ENCODE data around the gene POU2F1. TPM values are rescaled to one million over a fixed set of nuclear protein-coding genes. Genes with fewer than 3 reads are reported as not detected.

POU2F1 gene
- total and polyA plus RNA-seq, 2 donors (not counting 1 experiment from before 2014, with no cell fraction given), result 5.2 to 48.8 TPM

DNA sequence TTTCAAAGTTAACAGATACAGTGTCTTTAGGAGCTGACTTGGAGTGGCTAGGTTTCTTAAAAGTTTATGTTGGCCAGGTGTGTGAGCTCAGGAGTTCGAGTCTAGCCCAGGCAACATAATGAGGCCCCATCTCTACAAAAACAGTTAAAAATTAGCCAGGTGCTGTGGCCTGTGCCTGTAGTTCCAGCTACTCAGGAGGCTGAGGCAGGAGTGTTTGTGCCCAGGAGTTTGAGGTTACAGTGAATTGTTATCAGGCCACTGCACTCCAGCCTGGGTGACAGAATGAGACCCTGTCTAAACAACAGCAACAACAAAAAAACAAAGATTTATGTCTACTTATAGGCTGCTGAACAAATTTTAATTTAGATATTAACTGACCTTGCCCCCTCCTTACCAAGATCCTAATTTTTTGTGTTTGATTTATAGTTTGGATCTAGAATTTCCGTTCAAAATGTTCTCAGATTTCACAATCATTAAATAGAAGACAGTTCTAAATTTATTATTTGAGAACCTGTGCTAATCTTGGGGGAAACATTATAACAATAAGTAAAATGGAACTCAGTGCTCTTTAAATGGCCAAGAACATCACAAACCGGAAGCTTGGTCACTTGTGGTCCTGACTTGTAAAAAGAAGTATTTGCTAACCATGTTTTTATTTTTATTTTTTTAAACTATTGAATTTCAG lies 67.8 kb downstream of the POU2F1 start:
- Mint-ChIP-seq H3K4me3 (no peak overlapping the region), H3K4me1 (peaks cover 32% of the 10 kb centered on the region), H3K27me3 (no peaks in the 10 kb centered on the region), H3K9me3 (ENCODE audit: insufficient read depth) (peaks cover 3% of the 10 kb centered on the region), H3K27ac (no peak overlapping the region)
- ChIA-PET POLR2A (no interaction called here), CTCF (interaction anchor here (1.6 kb wide), 1 partner anchor 154 kb away, joined by 3 read pairs; no protein-coding TSS in a partner anchor)
- Histone ChIP-seq H3K4me3 (ENCODE audit: control extremely low read depth in 1 of 5, extremely low read depth in 1 of 5, insufficient read depth in 1 of 5, low read depth in 2 of 5, low read length in 4 of 5) (no peak overlapping the region), H3K79me2 (ENCODE audit: control insufficient read depth, insufficient read depth, low read length) (peaks cover 97% of the 10 kb centered on the region), H2AFZ (ENCODE audit: insufficient read depth, low read depth, low read length, poor library complexity, severe bottlenecking) (no peak overlapping the region), H3K9me3 (ENCODE audit: control extremely low read depth in 1 of 3, control insufficient read depth in 2 of 3, insufficient read depth in 1 of 3, low read length in 2 of 3) (no peaks in the 10 kb centered on the region), H3K4me2 (replicated peaks; ENCODE audit: low read depth, low read length, poor library complexity, severe bottlenecking) (no peak overlapping the region), H3K36me3 (replicated peaks in 1 of 2; ENCODE audit: control extremely low read depth in 1 of 2, control insufficient read depth in 1 of 2, extremely low read depth in 1 of 2, insufficient read depth in 2 of 2, low read length in 1 of 2) (no peaks in the 10 kb centered on the region), H3K27me3 (replicated peaks in 1 of 4; ENCODE audit: control extremely low read depth in 1 of 4, control insufficient read depth in 3 of 4, insufficient read depth in 4 of 4, low read length in 3 of 4) (no peaks in the 10 kb centered on the region), H3K4me1 (ENCODE audit: control insufficient read depth in 2 of 2, insufficient read depth in 2 of 2, low read length in 2 of 2) (peaks cover 0 to 4% of the 10 kb centered on the region in 2 donors), H3K9ac (ENCODE audit: low read length) (no peak overlapping the region), H3K27ac (ENCODE audit: low read length in 2 of 2) (no peak overlapping the region), H4K20me1 (ENCODE audit: control insufficient read depth, insufficient read depth, low read length, poor library complexity, severe bottlenecking) (peaks cover 67% of the 10 kb centered on the region)
- no CpG with 5 or more reads among the region's 3 CpGs for WGBS (ENCODE audit: insufficient coverage)
- DNase-seq (no peak), ATAC-seq (ENCODE audit: low read depth) (no peak)
- intact Hi-C loops (cut with micrococcal nuclease), result no loop called here
- TF ChIP-seq CTCF (IDR thresholded peaks at IDR 0.05) (no peak), EZH2 (IDR thresholded peaks at IDR 0.05; ENCODE audit: borderline replicate concordance, insufficient read depth, low read depth, low read length, poor library complexity, severe bottlenecking) (no peak)

DNA sequence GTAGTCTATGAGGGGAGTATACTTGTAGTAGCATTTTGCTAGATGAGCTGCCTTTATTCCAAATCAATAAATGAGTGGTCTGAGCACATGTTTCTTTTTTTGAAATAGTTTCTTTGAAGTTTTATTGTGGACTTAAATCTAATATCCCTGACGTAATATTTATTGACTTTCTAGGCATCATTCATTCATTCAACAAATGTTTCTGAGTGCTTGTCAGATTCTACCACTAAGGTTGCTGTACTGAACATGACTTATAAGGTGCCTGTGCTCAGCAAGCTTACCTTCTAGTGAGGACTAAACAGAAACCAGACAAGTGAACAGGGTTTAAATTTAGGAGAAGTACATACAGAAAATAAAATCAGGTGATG lies 68.4 kb downstream of the POU2F1 start:
- DNase-seq (no peak), ATAC-seq (ENCODE audit: low read depth) (no peak)
- H3K27me3 Mint-ChIP-seq, result no peaks in the 10 kb centered on the region
- Histone ChIP-seq H3K27me3 (replicated peaks in 1 of 4; ENCODE audit: control extremely low read depth in 1 of 4, control insufficient read depth in 3 of 4, insufficient read depth in 4 of 4, low read length in 3 of 4) (no peaks in the 10 kb centered on the region), H3K9ac (ENCODE audit: low read length) (no peak overlapping the region), H3K4me1 (ENCODE audit: control insufficient read depth in 2 of 2, insufficient read depth in 2 of 2, low read length in 2 of 2) (peaks cover 0 to 4% of the 10 kb centered on the region in 2 donors), H2AFZ (ENCODE audit: insufficient read depth, low read depth, low read length, poor library complexity, severe bottlenecking) (no peak overlapping the region), H3K4me2 (replicated peaks; ENCODE audit: low read depth, low read length, poor library complexity, severe bottlenecking) (no peak overlapping the region), H3K9me3 (ENCODE audit: control extremely low read depth in 1 of 3, control insufficient read depth in 2 of 3, insufficient read depth in 1 of 3, low read length in 2 of 3) (peaks cover 0 to 2% (median 0%) of the 10 kb centered on the region in 3 donors), H3K4me3 (ENCODE audit: control extremely low read depth in 1 of 5, extremely low read depth in 1 of 5, insufficient read depth in 1 of 5, low read depth in 2 of 5, low read length in 4 of 5) (no peak overlapping the region), H3K36me3 (replicated peaks in 1 of 2; ENCODE audit: control extremely low read depth in 1 of 2, control insufficient read depth in 1 of 2, extremely low read depth in 1 of 2, insufficient read depth in 2 of 2, low read length in 1 of 2) (no peaks in the 10 kb centered on the region), H4K20me1 (ENCODE audit: control insufficient read depth, insufficient read depth, low read length, poor library complexity, severe bottlenecking) (peaks cover 69% of the 10 kb centered on the region), H3K79me2 (ENCODE audit: control insufficient read depth, insufficient read depth, low read length) (peaks cover 96% of the 10 kb centered on the region), H3K27ac (ENCODE audit: low read length in 2 of 2) (no peak overlapping the region)
- H3K9me3 Mint-ChIP-seq (ENCODE audit: insufficient read depth), result peaks cover 3% of the 10 kb centered on the region
- no peak overlapping the region for H3K27ac Mint-ChIP-seq
- no peak for TF ChIP-seq CTCF (IDR thresholded peaks at IDR 0.05)
- no peak for TF ChIP-seq EZH2 (IDR thresholded peaks at IDR 0.05; ENCODE audit: borderline replicate concordance, insufficient read depth, low read depth, low read length, poor library complexity, severe bottlenecking)
- CTCF ChIA-PET, result interaction anchor here (1.6 kb wide), 1 partner anchor 154 kb away, joined by 3 read pairs; no protein-coding TSS in a partner anchor
- no CpG with 5 or more reads among the region's 1 CpG for WGBS (ENCODE audit: insufficient coverage)
- POLR2A ChIA-PET, result no interaction called here
- intact Hi-C loops (cut with micrococcal nuclease), result no loop called here
- H3K4me1 Mint-ChIP-seq, result peaks cover 35% of the 10 kb centered on the region
- no peak overlapping the region for H3K4me3 Mint-ChIP-seq
